Inflammatory macrophage treated with lipopolysaccharide for 4 hours (primary cell): ENCODE data around the gene PRR35.

Source experiments
- DNase-seq: peaks from one replicate; pipeline ENCODE4 v3.0.0-alpha.2; 2020

The PRR35 gene

GRCh38 chr16:528111-529011, 31.8 kb upstream of the PRR35 start:
- DNase-seq: peak; percentile 60

GRCh38 chr16:529012-529575, 31.1 kb upstream of the PRR35 start:
- peak; percentile 7 for DNase-seq

GRCh38 chr16:530111-530817, 29.9 kb upstream of the PRR35 start:
- no peak for DNase-seq

- no peak for DNase-seq
Measured at GRCh38 chr16:531494-532125, 28.6 kb upstream of the PRR35 start.

GRCh38 chr16:533391-534123, 26.6 kb upstream of the PRR35 start:
- DNase-seq: no peak

- no peak for DNase-seq
Measured at GRCh38 chr16:534135-534534, 26.1 kb upstream of the PRR35 start.

- DNase-seq: no peak
Measured at GRCh38 chr16:534856-535445, 25.2 kb upstream of the PRR35 start.

GRCh38 chr16:535446-536405, 24.5 kb upstream of the PRR35 start:
- peak; percentile 44 for DNase-seq

GRCh38 chr16:536746-537145, 23.4 kb upstream of the PRR35 start:
- no peak for DNase-seq

GRCh38 chr16:537415-538335, 22.5 kb upstream of the PRR35 start:
- DNase-seq: no peak

- DNase-seq: no peak
Measured at GRCh38 chr16:539901-540530, 20.2 kb upstream of the PRR35 start.

GRCh38 chr16:540645-541340, 19.4 kb upstream of the PRR35 start:
- no peak for DNase-seq

- DNase-seq: no peak
Measured at GRCh38 chr16:543301-544164, 16.7 kb upstream of the PRR35 start.

- DNase-seq: no peak
Measured at GRCh38 chr16:544517-544916, 15.7 kb upstream of the PRR35 start.

GRCh38 chr16:546909-547770, 13.1 kb upstream of the PRR35 start:
- peak; percentile 63 for DNase-seq

- no peak for DNase-seq
Measured at GRCh38 chr16:548586-548985, 11.6 kb upstream of the PRR35 start.
